Measurements from ENCODE around the gene JAG1.
A peak's percentile ranks its signal among the peaks of the same experiment; 100 is the strongest.

Gene JAG1

DNA sequence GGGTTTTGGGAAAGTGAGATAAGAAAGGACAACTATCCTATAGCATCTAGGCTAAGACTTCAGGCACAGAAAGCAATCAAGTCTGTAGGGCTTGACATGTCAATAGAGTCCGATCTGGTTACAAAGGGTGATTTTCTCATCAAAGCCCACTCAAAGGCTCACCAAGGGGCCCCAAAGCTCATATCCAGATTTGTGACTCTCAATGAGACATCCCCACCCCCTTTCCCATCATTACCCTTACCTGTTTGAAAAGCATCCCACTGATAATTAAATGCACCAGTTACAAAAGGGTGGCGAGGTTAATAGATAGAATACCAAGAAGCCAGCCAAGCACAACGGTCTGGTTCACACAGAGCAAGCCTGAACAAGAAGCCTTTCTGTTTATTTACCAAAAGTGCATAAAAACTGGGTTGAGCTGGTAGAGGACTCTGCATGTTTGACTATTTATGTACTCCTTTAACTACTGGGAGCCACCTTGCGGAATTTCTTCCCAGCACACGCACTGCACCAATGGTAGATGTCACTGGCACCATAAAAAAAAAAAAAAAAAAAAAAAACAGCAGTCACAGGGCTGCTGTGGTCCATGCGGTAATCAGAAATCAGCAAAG is 6.1 kb downstream of the JAG1 start:
- no peak for DNase-seq (ENCODE audit: low read depth)

DNA sequence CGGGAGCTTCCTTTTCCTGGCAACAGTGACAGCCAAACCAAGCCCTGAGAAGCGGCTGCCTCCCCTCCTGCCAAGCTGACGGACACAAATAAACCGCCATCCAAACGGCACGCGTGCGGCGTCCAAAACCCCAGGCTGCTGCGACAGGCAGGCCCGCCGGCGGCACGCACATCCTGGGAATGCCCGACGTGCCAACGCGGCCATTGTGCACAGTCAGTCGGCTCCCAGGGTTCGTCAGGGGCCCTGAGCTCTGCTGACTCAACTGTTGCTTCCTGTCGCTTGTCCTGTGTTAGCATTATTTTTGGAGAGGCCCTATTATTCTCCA is 6.8 kb downstream of the JAG1 start:
- DNase-seq (ENCODE audit: low read depth) = no peak

DNA sequence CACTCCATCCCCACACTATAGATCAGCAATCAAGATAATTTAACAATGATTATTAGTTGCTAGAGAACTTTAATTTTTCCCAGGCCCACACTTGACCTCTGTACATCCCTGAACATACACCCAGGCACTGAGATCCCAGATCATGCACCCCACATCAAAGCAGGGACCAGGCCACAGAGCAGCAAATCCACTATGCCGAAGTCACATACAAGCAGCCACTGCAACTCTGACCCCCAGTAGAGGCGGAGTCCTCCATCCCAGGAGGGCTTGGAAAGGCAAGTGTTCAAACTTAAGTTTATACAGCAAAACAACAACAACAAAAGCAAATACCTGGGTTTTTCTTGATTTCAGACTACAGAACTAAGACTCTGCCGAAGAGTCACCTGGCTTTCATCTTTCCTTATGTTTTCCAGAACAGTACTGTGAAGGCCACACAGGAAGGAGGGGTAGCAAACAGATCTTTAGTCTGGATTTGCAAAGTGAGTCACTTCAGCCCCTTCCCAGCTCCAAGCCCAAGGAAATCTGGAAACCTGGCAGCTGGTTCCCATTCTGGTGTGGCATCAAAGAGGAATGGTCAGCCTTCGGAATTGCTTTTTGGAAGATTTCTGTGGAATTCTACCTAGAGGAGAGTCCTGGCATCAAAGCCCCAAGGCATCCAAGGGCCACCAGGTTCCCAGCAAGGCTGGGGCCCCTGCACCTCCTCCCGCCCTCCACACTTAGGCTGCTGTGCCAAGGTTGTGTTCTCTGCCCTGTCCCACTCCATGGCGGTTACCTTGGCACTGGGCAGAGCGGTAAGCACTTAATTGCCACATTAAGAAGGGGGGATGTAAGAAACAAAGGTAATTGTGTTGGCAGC is 7.3 kb downstream of the JAG1 start:
- no peak for DNase-seq (ENCODE audit: low read depth)

DNA sequence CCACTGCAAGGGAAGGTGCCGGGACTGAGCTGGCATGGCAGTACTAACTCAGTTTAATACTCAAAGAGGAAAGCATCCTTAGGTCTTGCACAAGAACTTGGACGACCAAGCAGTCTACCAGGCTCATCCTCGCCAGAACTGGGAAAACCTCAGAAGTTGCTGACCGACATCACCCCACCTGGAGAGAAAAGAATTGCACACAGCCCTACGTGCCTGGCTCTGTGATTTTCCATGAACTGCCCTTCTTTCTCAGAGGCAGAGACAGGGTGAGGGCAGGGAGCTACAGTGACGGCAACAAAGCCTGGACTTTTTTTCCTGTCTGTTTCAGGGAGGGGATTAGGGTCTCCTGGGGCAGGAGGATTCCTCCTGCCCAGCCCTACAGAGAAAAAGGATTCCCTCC is 8.0 kb downstream of the JAG1 start:
- DNase-seq (ENCODE audit: low read depth) = no peak

DNA sequence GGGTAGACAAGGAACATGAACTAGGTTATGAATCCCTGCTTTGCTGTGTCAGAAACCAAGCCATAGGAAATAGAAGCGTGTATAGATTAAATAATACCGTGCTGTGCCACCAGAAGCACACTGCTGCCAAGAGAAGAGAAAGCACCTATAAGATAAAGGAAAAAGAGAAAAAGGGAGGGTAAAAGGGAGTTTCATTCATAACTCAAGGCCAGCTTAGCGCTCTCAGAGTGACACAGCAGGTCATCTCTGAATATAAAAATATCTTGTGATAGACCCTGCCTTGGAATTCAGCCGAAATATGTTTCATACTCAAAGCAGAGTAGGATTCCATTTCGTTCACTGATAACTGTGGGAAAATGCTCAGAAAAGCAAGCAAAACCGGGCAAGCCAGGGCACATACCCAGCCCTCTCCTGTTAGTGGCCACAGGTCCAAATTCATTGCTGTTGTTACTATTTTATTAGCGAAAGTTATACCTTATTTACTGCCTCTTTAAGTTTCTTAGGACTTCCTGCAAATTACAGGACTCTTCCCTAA is 8.7 kb downstream of the JAG1 start:
- no peak for DNase-seq (ENCODE audit: low read depth)

DNA sequence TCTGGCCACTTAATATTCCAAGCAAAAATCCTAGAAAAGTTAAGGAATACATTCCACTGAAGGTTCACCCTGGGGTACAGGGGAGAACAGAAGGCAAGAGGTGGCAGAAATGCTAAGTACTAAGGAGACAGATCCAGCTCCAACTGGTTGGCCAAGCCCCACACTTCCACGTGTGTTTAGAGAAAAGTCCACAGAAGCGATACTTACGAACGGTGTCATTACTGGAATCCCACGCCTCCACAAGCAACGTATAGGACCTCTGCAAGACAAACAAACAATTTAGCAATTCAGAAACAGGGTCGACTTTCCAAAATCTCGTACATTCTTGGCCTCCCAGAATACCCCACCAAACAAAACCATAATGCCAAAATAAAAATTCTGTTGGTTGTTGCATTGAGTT is 10.0 kb downstream of the JAG1 start:
- no peak for DNase-seq (ENCODE audit: low read depth)

DNA sequence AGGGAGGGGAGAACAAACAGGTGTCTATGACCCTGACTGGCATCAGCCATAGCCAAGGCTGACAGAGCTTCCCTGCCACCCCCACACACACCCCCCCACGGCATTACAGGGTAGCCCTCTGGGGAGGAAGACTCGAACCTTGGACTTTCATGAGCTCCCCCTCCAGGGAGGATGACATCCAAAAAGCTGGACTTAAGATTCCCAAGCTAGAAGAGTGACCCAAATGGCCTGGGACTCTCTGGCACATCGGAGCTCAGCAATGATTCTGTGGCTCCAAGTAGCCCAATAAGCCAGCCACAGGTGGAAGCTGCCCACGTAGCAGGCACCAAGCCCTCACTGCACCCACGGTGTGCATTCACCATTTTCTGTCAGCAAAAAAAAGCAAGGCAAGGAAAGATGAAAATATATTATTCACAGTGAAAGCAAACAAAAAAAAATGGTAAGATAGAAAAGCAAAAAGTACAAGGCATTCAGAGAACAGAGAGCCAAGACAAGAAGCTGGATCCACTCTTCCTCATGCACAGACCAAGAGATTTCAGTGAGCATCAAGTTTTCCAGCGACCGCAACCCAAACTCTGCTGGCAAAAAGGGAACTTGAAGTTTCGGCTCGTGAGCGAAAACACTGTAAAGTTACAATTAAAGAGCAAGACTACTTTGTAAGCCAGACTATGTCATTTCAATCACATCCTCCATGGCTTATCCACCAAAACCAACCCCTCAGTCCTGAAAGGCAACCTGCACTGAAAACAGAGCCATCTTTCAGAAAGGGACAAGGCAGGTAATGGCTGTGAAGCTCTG is 10.9 kb downstream of the JAG1 start:
- no peak for DNase-seq (ENCODE audit: low read depth)

DNA sequence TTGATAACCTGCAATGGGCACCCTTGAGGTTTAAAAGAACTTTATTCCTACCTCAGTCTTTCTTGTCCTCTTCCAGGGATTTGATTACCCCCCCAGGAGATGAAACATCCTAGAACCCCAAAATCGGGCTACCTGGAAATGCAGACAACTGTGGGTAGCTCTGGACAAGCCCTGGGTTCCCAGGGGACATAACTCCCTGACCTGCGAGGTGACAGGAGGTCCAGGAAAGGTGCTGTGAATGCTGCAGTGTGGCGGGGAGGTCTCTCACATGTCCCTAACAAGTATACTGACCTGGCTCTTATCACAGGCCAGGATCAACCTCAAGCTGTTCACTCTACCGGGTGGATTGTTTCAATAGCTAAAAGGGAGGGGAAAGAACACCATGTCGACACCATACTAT is 11.6 kb downstream of the JAG1 start:
- no peak for DNase-seq (ENCODE audit: low read depth)

DNA sequence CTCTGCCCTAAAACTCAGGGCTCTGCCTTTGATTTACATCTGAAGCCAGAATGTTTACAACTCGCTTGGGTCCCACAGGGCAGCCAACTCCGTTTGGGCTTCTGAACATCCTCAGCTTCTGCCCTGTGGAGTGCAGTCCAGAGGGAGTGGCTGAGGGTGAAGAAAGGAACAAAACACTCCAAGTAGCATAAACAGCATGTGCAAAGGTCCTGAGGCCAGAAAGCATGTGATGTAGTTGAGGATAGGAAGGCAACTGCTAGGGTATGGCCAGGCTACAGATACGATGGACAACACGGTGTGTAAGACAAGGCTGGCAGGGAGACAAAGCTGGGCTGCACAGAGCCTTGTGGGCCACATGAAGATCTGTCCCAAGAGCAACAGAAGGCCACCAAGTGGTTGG is 12.5 kb downstream of the JAG1 start:
- no peak for DNase-seq (ENCODE audit: low read depth)

DNA sequence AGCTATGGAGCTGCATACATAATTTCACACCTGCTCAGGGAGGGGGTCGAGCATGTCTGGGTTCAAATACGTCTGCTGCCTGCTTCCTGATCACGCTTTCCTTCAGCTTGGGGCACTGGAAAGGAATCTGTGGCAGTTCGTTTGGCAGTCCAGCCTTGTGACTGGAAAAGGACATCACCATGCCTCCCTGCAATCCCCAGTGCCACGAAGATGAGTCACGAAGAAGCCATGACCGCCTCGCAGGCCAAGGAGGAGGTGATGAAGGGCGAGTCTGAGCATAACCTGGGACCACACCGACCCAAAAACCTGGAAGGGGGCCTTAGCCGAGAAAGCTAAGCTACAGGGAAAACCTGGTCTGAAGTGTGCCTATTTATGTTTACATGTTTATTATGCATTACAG is 13.1 kb downstream of the JAG1 start:
- no peak for DNase-seq (ENCODE audit: low read depth)

DNA sequence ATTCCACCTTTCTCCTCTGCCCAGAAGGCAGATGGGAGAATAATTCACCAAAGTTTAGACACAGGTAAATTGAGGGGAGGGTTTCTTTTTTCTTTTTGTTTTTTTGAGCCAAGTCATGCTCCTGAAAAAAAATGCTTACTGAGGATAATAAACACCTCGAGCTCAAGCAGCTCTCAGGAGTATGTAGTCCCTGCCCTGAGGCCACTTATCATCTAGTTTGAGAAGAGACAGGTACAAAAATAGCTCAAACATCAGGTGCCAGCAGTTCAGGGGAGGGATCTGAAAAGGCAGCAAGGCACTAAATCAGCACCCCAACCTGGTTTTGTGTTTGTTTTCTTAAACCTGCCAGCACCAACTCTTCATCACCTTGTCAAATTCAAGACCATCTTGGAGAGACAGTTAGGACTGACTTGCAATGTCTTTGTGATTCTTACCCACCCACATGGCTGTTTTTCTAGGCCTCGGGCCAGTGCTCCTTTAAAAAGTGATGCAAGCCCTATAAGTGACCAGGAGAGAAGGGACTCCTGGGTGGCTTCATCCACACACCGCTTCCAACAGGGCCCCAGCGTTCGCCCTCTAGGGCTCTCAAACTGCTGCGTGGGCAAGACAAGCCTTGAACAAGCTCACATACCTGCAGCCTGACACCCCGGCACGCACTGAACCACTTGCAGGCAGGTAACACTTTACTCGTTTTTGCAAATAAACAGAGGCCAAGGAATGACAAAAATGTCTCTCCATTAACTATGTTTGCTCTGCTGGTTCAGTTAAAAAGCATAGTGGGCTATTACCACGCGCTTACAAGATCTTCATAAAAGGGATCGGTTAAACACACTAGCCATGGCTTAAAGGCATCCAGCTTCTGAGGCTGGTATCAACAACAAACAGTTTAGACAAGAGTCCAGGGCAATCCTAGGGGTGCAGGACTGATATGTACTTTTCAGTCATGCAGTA is 13.9 kb downstream of the JAG1 start:
- no peak for DNase-seq (ENCODE audit: low read depth)

DNA sequence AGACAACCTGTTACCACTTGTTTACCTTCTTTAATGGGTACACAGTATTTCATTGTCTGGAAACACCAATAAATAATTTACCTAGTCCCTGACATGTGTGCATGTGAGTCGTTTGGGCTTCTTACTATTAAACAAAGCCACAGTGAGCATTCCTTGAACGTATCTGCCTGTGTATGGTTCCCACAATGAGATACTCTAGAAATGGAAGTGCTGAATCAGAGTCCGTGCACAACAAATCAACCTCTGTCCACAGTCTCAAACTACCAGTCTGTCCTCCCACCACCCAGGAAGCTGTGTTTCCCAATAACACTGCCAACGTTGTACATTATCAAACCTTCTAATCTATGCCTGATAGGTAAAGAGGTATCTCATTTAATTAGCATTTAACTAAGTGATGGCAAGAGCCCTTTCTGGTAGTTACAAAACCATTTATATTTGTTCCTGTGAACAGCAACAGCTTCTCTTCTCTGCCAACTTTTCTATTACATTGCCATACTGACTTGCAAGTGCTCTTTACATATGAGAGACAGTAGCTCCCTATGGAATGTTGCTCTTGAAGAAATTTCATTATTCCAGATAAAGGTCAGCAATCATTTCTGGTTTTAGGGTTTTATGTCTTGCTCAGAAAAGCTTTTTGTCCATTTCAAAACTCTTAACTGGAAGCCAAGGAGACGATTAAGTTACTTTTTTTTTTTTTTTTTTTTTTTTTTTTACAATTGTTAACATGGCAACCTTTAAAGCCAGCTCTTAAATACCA is 14.7 kb downstream of the JAG1 start:
- DNase-seq (ENCODE audit: low read depth) = no peak

DNA sequence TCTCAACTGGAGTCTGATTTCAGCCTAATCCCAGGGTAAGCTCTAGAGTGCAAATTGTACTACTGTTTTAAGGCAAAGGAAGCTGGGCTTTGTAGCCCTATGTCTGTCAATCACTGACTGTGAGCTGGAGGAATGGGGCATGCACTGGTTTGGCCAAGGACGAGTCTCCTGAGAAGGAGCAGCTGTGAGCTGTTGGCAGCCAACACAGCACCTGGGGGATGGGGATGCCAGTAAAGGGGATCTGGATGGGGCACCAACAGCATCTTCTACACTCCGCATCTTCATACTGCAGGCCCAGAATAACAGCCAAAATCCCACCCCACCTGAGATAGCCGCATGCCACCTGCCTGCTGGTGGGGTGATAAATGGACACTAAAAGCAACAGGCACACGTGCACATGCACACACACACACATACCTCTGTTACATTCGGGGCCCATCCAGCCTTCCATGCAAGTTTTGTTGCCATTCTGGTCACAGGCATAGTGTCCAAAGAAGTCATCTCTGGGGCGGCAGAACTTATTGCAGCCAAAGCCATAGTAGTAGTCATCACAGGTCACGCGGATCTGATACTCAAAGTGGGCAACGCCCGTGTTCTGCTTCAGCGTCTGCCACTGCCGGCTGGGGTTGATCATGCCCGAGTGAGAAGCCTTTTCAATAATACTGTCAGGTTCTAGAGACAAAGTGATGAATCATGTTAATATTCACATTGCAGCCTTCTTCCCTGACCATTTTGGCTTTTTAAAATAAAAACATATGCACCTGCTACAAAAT is 15.6 kb downstream of the JAG1 start:
- no peak for DNase-seq (ENCODE audit: low read depth)

DNA sequence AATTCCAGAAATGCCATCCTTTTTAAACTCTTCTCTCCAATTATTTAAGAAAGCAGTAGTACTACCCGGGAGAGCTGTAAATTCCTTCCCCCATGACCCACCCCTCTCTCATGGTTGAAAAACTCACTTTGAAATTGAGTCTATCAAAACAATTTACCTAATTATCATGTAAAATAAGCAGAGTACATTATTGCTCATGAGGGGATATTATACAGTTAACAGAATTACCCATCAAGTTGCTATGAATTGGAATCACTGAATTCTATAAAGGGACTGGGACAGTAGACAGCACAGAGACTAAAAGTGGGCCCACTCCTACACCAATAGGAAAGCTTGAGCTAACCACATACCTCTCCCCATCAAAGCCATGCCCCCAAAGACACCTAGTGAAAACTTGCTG is 16.3 kb downstream of the JAG1 start:
- no peak for DNase-seq (ENCODE audit: low read depth)

DNA sequence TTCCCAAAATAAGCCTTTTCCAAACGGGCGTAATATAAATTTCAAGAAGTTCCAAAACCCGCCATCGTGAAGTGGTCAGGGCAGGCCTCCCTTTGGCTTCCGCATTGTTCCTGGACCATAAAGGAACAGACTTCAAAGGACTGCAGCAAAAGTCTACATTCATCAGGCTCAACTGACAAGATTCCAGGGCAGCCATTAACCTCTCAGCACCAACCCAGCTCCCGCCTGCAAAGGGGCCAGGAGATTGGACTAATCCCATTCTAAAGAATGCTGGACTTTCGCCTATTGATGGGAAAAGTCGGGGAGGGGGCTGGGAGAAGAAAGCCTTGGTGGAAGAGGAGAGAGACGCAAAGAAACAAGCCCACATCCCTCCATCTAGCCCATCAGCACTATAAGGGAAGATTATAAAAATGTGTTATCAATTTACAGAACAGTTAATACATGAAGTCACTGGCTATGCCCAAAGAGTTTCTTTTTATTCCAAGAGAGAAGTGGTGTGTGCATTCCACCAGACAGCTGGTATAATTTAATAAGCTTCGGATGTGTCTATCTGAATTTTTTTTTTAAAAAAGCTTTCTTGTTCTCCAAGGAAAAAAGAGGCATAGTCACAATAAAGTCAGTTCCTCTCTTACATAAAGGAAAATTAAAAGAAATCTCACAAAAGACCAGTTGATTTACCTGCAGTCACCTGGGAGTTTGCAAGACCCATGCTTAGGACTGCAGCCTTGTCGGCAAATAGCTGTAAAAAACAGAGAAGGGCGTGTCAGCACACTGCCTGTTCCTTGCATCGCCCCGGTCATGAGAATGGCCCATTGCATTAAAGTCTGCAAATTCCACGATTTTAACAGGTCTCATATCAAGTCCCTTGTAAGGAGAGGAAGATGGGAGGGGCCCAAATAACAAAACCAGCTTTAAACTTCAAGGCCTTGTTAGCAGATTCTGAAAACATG is 17.8 kb downstream of the JAG1 start:
- DNase-seq (ENCODE audit: low read depth) = no peak

DNA sequence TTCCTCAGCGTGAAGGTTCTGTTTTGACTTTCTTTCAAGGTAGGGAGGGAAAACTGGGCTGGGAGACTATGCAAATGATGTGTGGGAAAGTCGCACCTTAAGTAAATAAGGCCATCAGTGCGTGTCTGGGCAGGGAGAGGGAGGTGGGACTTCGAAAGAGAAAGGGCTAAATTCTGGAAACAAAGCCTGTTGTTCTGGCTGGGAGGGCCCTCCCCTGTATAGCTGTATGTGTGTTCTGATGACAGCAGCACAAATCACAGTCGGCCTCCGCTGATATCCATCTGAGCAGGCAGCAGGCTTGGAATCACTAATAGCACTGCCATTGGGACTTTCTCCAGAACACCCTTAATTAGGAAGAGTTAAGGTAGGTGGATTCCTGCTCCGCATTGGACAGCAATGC is 19.2 kb downstream of the JAG1 start:
- DNase-seq (ENCODE audit: low read depth) = no peak

DNA sequence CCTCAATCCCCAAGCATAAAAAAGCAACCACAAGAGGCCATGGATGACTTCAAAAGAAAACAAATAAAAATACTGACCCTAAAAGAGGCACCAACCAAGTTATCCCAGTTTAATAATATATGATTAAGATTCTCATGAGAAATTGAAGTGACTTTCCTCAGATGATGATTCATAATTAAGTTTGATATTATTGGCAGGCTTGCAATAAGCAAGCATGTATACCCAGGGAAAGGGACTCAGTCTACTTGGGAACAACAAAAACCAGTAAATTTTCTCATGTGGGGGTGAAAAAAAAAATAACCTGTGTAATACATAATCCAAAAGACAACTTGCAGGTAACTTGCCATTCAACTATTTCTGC is 19.6 kb downstream of the JAG1 start:
- no peak for DNase-seq (ENCODE audit: low read depth)

DNA sequence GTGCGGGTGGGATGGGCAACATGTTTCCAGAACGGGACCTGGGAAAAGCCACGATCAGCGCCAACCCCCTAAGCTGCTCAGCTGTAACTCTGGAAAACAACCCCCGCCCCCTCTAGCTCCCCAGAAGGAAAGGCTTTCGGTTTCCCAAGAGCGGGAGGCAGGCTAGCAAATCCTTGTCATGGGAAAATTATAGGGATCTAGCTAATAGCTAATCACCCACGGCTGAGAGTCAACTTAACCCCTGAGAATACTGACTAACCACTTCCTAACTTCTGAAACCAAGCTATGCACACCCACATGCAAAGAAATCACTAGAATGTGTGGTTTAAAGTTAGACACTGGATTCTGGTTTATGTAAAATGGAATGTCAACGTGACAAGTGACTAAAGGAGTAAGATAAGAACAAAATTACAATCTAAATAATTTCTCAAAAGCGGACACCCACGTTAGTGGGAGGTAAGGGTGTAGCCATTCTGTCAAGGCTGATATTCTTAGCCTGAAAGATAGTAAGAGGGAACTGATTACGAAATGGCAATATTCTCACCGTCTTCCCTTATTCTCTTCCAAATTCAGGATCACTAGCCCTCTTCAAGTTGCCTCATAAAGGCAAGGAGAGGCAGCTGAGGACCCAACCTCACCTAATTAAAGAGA is 20.1 kb downstream of the JAG1 start:
- peak; percentile 91 for DNase-seq (ENCODE audit: low read depth)

Data from non-pigmented ciliary epithelial cell (primary cell).